GM12874 (cell line): ENCODE measurements around the gene DNAAF2.

Experiments used
- TF ChIP-seq, protein P1 (sequence below): IDR thresholded peaks from 2 replicates; pipeline ENCODE4 v1.5.1; 2011; ENCODE audit warnings: low read depth, mild to moderate bottlenecking, control low read depth, low read length, moderate library complexity; ENCODE audit not compliant: insufficient read depth

Gene DNAAF2

DNA sequence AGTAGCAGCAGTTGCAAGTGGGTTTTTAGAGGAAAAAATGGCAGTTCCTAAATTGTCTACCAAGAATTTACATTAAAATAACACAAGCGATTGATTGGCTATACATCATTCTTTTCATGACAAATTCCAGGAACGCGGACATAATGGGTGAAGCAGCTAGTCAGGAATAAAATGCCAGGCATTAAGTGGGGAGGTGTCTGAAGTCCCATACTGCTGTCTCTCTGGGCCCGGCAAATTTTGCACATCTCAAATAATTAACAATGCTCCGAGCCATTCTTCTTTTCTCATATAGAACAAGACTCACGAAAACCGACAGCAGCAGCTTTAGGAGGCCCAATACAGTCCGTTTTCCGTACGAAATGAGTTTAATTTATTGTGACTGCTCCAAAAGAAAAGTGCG is 15.3 kb downstream of the DNAAF2 start:
- TF ChIP-seq, protein P1, sequence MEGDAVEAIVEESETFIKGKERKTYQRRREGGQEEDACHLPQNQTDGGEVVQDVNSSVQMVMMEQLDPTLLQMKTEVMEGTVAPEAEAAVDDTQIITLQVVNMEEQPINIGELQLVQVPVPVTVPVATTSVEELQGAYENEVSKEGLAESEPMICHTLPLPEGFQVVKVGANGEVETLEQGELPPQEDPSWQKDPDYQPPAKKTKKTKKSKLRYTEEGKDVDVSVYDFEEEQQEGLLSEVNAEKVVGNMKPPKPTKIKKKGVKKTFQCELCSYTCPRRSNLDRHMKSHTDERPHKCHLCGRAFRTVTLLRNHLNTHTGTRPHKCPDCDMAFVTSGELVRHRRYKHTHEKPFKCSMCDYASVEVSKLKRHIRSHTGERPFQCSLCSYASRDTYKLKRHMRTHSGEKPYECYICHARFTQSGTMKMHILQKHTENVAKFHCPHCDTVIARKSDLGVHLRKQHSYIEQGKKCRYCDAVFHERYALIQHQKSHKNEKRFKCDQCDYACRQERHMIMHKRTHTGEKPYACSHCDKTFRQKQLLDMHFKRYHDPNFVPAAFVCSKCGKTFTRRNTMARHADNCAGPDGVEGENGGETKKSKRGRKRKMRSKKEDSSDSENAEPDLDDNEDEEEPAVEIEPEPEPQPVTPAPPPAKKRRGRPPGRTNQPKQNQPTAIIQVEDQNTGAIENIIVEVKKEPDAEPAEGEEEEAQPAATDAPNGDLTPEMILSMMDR, result no peak

DNA sequence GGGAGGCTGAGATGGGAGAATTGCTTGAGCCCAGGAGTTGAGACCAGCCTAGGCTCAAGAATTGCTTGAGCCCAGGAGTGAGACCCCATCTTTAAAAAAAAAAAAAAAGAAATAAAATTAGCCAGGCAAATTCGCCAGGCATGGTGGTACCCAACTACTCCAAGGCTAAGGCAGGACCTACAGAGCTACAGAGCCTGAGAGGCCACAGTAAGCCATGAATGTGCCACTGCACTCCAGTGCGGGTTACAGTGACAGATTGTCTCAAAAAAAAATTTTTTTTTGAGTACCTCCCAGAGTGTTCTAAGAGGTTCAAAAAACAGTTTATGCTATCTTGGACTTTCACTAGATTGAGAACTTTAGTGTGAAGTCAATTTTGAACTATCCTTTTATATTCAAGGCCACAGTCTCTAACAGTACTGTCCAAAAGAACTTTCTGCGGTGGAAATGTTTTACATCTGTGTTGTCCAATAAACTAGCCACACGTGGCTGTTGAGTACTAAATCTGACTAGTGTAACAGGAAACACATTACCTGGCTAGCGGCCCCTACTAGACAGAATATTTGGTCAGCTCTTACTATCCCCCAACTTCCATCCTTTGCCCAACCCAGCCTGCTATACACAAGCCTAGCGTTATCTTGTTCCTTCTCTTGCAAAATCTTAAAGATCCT is 17.1 kb downstream of the DNAAF2 start:
- TF ChIP-seq, protein P1, result no peak

DNA sequence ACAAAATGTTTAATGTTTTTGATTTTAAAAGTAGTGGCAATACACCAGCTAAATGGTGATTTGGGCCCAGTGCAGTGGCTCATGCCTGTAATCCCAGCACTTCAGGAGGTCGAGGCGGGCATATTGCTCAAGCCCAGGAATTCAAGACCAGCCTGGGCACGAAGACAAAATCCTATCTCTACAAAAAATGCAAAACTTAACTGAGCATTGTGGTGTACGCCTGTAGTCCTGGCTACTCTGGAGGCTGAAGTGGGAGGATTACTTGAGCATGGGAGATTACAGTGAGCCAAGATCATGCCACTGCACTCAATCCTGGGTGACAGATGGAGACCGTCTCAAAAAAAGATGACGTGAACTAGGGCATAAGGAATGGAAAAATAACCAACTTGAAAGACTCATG is 19.3 kb downstream of the DNAAF2 start:
- TF ChIP-seq, protein P1, result no peak

DNA sequence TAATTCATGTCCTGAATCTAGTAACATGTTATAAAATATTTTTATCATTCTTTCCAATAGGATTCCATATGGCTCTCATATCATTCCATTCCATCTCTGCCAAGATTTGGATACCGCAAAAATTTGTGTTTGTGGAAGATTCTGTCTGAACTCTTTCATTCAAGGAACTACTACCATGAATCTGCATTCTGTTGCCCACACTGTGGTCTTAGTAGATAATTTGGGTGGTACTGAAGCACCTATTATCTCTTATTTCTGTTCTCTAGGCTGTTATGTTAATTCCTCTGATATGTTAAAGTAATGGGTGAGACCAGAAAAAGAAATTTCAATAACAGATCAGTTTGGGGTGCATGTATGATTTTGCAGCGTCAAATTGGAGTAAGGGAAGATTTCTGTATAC is 20.8 kb downstream of the DNAAF2 start:
- TF ChIP-seq, protein P1, result no peak

DNA sequence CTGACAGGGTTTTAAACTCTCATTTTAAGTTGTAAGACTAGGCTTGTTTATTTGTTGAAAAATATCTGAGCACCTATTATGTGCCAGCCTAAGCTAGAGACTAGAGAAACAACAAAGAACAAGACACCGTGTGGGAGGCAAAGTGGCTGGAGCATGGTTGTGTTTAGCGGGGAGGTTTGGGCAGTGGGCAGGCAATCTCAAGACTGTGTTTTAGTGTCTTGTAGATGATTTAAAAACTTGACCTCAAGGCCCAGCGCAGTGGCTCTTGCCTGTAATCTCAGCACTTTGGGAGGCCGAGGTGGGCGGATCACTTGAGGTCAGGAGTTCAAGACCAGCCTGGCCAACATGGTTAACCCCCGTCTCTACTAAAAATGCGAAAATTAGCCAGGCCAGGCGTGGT is 22.4 kb downstream of the DNAAF2 start:
- TF ChIP-seq, protein P1, result no peak

DNA sequence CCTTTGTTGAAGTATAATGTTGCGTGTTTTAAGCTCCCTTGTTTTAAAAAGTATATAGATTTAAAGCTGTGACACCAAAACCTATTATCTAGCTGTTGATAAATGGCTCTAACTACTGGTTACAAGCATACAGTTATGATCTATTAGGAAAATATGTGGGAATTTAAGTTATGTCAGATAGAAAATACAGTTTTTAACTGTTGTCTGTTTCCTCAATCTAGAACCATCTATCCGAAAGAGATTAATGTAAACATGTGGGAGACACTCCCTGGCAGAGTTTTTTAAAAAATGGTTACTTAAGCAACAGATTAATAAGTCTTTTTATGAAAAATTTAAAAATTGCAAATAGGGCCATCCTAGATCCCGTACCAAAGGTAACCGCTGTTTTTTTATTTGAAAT is 22.8 kb downstream of the DNAAF2 start:
- TF ChIP-seq, protein P1, result no peak

DNA sequence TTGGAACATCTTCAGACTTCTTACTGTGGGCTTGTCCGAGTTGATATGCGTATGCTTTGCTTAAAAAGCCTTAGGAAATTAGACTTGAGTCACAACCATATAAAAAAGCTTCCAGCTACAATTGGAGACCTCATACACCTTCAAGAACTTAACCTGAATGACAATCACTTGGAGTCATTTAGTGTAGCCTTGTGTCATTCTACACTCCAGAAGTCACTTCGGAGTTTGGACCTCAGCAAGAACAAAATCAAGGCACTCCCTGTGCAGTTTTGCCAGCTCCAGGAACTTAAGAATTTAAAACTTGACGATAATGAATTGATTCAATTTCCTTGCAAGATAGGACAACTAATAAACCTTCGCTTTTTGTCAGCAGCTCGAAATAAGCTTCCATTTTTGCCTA is 27.5 kb downstream of the DNAAF2 start:
- TF ChIP-seq, protein P1, result no peak
